GM19351 (cell line): Measurements from ENCODE around the gene LOXL1.

Experiments used
- ATAC-seq: cut with Tn5 transposase; IDR thresholded peaks from one replicate; pipeline ENCODE4 v1.9.1; 2021; ENCODE audit warnings: mild to moderate bottlenecking, moderate library complexity; ENCODE audit not compliant: unreplicated experiment

LOXL1 gene

DNA sequence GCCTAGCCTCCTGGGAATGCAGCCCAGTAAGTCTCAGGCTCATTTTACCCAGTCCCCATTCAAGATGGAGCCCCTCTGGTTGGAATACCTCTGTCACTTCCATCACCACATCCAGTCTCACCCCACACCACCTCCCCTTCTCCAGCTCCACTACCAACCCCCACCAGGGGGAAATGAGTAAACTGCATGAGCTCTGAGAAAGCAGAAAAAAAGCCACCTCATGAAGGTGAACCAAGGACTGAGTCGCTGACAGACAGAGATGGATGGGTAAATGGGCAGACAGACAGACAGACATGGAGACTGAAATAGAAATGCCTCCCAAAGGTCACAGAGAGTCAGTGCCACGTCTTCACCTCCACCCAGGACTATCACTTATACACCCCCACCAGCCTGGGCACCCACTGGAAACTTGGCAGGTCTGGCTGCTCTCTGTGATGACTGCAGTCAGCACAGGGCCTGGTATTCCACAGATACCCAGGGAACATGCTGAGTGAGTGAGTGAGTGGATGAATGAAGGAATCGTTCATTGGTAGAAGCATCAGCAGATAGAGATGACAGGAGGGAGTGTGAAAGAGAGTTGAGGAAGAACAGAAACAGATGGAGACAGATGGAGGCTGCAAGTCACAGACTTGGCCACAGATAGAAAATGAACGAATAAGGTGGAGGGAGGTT, 4.9 kb upstream of the LOXL1 start:
- no peak for ATAC-seq

DNA sequence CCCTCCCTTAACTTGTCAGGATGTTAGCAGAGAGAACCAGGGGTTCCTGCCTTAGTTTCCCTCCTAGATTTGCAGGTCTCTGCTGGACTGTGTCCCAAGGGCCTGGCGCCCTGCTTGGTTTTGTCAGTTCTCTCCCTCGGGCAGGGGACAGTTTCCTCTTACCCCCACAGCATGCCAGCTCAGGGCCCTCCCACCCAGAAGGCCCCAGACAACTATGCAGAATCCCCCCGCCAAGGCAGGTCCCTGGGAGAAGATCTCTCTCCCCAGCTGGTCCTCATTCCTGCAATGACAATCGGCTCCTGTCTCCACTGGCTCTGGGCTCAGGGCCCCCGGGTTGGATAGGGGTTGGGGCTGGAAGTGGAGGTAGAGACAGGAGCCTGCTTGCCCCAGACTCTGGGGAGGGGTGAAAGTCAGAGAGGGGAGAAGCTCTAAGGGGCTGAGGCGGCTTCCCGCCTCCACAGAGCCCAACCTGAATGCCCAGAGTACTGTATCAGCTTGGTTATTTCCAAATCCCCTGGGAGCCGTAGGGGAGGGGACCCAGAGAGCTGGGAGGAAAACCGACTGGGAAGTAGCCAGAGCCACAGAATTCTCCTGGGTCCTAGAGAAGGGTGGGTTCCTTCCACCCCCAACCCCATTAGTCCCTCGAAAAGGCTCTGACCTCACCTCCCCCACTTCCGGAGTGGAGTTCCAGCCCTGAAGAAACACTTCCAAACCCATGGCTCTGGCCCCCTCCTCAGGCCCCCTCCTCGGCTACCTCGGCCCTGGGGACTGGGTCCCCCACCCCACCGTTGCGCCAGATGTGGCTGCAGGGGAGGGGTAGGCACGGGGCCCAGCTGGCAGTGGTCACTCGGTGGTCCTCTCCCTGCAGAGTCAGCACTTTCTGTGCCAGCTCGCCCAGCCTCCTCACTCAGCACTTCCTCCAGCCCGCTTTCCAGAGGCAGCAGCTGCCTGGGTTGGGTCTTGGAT, 3.8 kb upstream of the LOXL1 start:
- no peak for ATAC-seq

DNA sequence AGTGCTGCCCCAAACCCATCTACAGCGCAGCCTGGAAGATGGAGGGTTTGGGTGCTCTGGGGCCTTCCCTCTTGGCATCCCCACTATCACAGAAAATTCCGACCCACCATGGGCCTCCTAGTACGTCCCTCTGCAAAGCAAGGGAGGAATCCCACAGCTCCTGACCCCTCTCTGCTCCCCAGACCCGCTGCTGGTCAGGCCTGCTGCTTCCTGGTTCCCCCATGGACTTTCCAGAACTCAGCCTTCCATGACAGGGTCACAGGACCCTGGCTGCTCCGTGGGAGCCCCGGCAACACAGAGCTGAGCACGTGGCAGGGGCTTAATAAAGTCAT, 3.1 kb upstream of the LOXL1 start:
- no peak for ATAC-seq

DNA sequence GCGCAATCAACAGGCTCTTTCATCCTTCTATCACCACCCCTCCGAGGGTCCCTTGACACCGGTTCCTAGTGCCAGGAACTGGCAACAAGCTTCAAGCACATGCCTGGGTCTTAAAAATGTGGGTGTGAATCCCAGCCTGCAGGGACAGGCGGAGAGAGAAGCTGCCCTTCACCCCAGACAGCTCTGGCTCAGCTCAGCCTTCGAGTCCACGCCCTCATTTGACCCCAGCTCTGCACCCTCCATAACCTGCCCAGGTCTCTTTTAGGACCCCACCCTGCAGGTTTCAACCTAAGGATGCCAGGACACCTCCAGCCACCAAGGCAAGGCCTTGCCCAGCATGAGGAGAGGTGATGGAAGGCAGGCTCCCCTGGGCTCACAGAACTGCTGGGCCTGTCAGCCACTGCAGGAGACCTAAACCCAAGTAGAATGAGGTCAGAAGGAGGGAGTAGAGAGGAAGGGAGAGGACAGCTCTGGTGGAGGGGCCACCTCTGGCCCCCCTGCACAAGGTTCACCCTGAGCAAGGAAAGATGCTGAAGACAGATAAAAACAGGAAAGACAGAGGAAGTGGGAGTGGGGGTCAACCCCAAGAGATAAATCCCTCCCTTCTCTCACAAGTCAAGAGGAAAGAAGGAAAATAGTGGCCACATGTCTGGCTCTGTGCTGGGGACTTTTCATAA, 2.6 kb upstream of the LOXL1 start:
- no peak for ATAC-seq

DNA sequence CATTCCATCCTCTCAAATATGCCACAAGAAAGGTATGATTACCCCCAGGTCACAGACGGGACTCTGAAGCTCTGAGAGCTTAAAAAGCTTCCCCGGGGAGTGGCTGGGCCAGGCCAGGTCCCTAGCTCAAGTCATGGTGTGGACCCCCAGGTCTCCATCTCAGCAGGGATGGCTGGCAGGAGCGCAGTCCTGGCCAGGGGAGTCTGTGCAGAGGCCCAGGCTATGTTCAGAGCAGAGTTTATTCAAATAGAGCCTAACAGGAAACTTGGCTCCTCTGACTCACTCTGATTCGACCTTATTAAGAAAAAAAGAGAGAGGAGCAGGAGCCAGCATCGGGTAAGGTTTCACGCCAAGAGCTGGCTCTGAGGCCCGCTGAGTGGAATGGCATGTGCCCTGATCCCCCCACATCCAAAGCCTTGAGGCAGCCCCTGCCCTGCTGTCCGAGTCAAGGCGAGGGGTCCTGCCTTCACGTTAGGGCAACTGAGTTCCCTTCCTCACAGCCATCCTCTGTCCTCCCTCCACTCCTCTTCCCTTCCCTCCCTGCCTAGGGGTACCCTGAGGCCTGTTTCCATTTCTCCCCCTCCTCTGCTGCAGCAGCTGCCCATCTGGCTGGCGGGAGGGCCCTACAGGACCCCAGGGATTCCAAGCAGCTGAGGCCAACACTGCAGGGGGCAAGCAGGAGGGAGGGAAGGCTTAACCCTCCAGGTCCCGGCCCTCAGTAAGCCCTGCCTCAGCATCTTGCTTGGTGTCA, 1.9 kb upstream of the LOXL1 start:
- ATAC-seq: no peak

DNA sequence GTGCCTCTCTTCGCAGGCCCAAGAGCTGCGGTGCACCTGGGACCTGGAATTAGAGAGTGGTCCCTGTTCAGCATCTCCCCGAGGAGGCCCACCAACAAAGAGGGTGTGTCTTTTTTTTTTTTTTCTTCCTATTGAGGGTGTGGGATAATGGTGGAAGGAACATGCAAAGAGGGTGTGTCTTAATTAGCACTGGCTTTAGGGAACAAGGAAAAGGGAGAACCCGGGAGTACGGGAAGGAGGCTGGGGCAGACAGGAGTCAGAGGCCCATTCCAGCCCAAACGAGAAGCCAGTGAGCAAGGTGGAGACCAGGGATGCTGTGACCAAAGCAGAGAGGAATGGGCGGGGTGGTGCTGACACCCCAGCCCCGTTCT, 429 bp upstream of the LOXL1 start:
- ATAC-seq: no peak

DNA sequence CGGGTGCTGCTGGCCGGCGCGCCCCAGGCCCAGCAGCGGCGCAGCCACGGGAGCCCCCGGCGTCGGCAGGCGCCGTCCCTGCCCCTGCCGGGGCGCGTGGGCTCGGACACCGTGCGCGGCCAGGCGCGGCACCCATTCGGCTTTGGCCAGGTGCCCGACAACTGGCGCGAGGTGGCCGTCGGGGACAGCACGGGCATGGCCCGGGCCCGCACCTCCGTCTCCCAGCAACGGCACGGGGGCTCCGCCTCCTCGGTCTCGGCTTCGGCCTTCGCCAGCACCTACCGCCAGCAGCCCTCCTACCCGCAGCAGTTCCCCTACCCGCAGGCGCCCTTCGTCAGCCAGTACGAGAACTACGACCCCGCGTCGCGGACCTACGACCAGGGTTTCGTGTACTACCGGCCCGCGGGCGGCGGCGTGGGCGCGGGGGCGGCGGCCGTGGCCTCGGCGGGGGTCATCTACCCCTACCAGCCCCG, 777 bp downstream of the LOXL1 start:
- ATAC-seq: no peak

DNA sequence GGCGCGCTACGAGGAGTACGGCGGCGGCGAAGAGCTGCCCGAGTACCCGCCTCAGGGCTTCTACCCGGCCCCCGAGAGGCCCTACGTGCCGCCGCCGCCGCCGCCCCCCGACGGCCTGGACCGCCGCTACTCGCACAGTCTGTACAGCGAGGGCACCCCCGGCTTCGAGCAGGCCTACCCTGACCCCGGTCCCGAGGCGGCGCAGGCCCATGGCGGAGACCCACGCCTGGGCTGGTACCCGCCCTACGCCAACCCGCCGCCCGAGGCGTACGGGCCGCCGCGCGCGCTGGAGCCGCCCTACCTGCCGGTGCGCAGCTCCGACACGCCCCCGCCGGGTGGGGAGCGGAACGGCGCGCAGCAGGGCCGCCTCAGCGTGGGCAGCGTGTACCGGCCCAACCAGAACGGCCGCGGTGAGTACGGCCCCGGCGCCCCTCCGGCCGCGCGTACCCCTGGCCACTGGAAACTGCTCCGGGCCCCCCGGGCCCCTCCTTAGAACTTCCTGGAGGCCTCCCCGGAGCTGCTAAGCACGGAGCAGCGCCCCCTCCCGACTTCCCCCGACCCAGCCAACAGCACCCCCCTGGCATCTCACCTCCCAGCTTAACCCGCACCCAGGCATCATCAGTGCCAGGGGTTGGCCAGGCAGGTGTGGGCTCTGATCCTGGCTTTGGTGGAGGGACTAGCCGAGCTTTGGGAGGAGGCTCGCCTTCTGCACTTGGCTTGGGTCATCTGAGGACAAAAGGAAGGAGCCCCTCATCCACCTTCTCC, 1.4 kb downstream of the LOXL1 start:
- ATAC-seq: no peak

DNA sequence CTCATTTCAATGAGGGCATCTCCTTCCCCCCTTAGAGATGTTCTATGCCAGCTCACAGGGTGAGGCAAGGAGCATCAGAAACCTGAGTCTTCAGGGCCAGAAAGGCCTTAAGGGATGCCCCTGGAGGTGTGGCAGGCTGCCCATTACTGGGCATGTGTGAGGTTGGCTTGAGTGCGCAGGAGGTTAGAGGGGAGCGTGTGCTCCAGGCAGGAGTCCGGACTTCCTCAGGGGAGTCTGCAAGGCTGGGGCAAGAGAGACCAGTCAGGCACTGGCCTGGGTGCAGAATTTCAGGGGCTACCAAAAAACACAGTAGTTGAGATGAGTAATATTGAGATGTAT, 1.9 kb downstream of the LOXL1 start:
- ATAC-seq: no peak

DNA sequence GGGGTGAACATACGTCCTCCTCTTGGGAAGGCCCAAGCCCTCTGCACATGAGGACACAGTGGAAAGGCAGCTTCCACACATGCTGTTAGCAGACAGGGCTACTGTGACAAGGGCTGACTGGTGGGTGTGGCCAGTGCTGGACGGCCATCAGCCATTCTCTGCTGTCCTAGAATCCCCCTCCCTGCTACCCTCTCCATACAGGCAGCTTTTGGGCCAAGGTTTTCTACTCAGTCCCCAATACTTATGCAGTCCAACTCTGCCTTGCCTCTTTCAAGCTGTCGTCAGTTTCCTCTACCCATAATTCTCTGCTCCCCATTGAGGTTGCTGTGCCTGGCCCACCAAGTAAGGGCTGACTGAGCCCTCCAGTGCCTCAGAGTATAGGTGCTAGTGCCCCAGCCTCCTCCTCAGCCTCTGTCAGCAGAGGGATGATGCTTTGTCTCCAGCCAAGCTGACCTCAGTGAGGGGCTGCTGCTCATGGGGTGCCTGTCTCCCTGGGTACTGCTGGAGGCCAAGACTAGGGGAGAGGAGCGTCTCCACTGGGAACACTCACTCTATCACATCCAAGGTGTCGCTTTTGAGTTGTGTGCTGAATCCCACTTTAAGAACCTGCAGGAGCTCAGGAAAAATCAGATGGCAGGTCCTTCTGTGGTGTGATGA, 2.8 kb downstream of the LOXL1 start:
- ATAC-seq: no peak

DNA sequence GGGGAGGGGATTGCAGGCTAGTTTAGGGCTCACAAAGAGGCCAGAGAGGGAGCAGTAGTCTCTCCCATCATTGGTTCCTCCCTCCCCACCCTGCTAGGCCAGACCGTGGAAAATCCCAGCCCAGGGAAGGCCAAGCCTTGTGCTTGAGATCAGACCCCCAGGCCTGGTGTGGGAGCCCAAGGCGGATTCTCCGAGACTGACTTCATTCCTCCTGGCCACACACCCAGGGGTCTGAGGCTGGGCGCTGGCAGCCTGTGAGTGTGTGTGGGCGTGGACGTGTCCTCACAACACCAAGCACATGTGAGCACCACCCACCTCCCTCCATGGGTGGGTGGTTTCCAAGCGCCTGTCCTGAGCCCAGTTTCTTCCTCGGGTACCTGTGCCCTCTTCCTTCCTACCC, 4.1 kb downstream of the LOXL1 start:
- no peak for ATAC-seq

DNA sequence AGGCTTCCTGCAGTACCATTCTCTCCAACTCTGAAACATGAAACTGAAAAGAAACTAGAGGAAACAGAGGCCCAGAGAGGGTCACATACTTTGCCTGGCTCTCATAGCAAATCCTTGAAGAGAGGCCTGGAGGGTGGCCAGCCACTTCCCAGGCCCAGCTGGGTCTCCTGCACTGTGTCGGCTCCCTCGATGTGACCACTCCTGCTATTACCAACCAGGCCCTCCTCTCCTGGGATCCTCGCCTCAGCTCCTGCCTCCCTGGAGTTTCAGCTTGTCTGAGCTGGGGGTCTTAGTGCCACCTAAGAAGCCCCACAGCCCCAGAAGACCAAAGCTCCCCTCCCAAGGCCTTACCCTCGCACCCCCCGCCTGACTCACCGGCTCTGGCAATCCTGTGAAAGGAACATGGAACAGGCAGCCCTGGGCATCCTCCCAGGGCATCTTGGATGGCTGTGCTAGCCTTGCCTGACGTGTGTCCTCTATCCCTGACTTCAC, 4.6 kb downstream of the LOXL1 start:
- no peak for ATAC-seq

DNA sequence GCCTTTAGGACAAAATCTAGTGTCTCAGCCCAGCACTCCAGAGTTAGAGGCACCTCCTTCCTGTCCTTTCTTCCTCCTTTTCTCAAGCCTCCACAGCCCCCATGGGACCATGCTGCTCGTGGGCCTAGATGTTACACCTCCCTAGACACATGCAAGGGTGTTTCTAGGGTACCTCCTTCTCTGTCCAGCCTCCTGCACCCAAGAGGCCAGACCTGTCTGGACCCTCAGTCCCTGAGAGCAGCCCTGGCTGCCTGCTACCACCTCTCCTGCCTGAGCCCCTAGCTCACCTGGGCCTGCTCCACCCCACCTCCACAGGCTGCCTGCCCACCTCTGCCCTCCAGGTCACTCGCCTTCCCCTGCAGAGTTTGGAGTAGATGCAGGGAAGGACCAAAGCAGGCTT, 5.2 kb downstream of the LOXL1 start:
- ATAC-seq: no peak

DNA sequence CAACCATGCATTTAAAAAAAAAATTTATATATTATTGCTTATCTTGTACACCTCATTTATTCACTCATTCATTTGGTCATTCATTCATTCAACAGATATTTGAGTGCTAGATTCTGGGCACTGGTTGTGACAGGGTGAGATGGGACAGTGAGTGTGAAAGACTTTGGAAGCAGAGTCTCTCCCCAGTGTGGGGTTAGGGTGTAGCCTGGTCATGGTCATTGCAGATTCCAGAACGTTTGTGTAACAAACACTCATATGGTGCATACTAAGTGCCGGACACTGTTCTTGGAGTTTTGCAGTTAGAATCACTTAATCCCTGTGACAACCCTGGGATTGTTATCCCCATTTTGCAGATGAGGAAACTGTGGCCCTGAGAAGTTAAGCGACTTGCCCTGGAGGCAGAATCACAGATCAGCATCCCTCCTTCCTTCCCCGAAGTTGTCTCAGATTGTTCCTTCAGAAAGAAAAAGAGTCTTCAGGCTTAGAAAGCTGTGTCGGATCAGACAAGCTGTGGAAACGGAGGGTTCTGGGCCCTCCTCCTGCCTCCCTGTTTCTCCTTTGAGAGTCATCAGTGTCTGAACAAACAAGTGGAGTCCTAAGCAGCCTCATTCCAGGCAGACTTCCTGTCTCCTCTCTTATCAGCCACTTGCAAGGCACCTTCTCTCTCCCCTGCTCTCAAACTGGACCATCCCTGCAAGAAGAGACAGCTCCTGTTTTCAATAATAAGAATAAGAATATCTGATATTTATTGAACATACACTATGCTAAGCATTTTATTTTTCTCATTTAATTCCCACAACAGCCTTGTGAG, 6.3 kb downstream of the LOXL1 start:
- ATAC-seq: no peak

DNA sequence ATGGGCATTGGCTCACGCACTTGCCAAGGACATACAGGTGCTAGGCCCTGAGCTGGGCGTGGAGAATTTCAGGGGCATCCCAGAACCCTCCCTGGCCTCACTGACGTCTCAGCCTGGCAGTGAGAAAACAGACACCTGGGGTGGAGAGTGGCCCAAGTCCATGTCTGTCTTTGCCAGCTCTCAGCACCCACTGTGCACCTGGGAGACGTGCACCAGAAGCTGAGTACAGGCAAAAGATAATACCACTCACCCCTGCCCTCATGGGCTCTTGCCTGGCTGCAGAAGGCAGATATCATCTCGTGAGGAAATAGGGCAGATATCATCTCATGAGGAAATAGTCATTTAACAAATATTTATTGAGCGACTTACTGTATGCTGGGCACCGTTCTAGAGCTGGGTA, 8.0 kb downstream of the LOXL1 start:
- no peak for ATAC-seq

DNA sequence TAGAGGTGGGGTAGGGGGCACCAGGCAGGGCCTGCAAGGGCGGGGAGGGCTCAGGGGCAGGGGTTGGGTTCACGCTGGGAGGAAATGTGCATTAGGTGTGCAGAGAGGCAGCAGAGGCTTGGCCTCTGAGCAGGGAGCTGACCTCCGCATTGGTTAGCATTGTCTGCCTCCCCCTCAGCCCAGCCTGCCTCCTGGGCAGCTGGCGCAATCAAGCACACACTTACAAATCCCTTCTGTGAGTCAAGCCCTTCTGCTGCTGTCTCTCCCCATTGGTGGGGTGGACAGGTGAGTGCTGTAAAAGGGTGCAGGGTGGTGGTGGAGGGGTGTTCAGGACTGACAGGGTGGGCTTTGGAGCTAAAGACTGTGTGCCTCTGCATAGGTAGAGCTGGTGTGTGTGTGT, 9.3 kb downstream of the LOXL1 start:
- ATAC-seq: no peak

DNA sequence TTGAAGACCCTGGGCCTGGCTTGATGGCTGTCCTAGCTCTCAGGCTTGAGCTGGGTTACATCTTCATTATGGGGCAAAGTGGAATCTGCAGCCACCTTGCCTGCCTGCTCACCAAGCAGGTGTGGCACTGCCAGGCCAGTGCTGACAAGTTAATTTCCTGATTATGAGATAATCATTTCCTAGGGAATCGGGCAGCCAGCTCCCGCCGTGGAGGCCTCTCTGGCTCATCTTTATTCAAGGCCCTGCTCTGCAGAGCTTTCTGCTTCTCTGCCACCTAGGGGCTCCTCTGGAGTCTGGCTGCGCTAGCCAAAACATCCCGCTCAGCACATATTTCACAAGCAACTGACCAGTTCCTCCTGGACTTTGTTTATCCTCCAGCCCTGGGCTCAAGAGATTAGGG, 9.9 kb downstream of the LOXL1 start:
- no peak for ATAC-seq

DNA sequence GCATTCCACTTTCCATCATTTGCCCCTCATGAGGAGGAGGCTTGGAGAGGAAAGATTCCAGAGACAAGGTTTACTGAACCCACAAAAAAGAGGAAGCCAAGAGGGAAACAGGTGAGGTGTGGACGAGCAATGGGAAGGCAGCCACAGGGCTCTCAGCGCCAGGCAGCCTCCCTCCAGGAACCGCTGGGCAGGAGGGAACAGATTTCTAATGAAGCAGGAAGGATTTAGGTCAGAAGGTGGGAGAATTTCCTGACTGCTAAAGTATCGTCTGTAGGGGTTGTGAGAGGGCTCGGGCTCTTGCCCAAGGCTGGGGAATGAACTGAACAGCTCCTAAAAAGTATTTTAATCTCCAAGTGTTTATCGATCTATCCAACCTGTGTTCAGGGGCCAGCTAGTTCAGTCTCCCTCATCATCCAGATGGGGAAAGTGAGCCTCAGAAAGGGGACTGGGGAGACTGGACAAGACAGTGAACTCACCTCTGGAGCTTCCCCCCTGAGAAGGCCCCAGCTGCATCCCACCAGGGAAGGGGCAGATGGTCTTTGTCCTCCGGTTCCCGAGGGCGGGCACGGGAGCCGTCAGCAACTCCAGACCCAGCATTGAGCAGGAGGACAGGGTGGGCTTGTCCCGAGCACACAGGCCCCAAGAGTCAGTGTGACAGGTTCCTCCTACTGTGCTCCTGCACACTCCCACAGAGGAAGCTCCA, 10.5 kb downstream of the LOXL1 start:
- ATAC-seq: no peak
